Osteocyte (in vitro differentiated cells): ENCODE measurements around the gene VEGFD. TPM values are rescaled to one million over a fixed set of nuclear protein-coding genes. Genes with fewer than 3 reads are reported as not detected.

Experiments
- DNase-seq: peaks from one replicate; pipeline ENCODE4 v3.0.0; 2021; ENCODE audit warnings: mixed read lengths; ENCODE audit not compliant: unreplicated experiment; ENCODE audit errors: extremely low spot score
- H3K27ac Mint-ChIP-seq: one replicate; pipeline ENCODE4 v1.8.0; 2021; ENCODE audit warnings: mild to moderate bottlenecking, mixed read lengths; ENCODE audit not compliant: unreplicated experiment
- H3K27me3 Mint-ChIP-seq: one replicate; pipeline ENCODE4 v1.8.0; 2021; ENCODE audit warnings: mixed read lengths; ENCODE audit not compliant: unreplicated experiment
- H3K36me3 Mint-ChIP-seq: one replicate; pipeline ENCODE4 v1.8.0; 2021; ENCODE audit warnings: mixed read lengths; ENCODE audit not compliant: unreplicated experiment
- H3K4me1 Mint-ChIP-seq: one replicate; pipeline ENCODE4 v1.8.0; 2021; ENCODE audit warnings: mixed read lengths; ENCODE audit not compliant: unreplicated experiment
- H3K4me3 Mint-ChIP-seq: one replicate; pipeline ENCODE4 v1.8.0; 2021; ENCODE audit warnings: mild to moderate bottlenecking, moderate library complexity, mixed read lengths; ENCODE audit not compliant: unreplicated experiment
- H3K9me3 Mint-ChIP-seq: one replicate; pipeline ENCODE4 v1.8.0; 2021; ENCODE audit warnings: mixed read lengths; ENCODE audit not compliant: unreplicated experiment
- total RNA-seq: library from RNA; stranded (reverse); gene quantifications from 2 replicates; pipeline ENCODE4 v1.2.1, GENCODE V29; 2021
- TF ChIP-seq, protein P1 (sequence below): fragments of 200-600 bp; sonication (generic); IDR thresholded peaks from 2 replicates; pipeline ENCODE4 v1.5.0; 2021; ENCODE audit warnings: antibody characterized with exemption, mild to moderate bottlenecking, moderate library complexity

The VEGFD gene
- total RNA-seq, 1 donor from 2014 or later = 0.27 TPM

DNA sequence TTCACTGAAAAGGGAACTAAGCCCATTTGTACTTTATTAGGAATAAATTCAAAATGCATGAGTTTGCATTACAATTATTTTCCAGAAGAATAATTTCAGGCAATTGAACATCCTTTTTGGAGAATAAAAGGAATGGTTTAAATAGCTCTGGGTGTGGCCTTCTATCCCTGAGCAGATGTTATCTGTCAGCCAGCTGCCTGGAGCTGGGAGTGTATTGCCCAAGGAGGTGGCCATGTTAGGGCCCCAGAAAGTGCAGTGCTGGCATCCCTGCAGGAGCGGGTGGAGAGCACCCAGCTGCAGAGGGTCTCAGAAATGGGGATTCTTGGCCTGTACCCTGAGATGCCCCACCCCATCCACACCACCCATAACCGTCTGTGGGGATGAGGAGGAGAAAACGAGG lies 21.6 kb upstream of the VEGFD start:
- H3K4me3 Mint-ChIP-seq = no peak overlapping the region
- no peak overlapping the region for H3K27ac Mint-ChIP-seq
- TF ChIP-seq, protein P1, sequence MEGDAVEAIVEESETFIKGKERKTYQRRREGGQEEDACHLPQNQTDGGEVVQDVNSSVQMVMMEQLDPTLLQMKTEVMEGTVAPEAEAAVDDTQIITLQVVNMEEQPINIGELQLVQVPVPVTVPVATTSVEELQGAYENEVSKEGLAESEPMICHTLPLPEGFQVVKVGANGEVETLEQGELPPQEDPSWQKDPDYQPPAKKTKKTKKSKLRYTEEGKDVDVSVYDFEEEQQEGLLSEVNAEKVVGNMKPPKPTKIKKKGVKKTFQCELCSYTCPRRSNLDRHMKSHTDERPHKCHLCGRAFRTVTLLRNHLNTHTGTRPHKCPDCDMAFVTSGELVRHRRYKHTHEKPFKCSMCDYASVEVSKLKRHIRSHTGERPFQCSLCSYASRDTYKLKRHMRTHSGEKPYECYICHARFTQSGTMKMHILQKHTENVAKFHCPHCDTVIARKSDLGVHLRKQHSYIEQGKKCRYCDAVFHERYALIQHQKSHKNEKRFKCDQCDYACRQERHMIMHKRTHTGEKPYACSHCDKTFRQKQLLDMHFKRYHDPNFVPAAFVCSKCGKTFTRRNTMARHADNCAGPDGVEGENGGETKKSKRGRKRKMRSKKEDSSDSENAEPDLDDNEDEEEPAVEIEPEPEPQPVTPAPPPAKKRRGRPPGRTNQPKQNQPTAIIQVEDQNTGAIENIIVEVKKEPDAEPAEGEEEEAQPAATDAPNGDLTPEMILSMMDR = no peak
- peaks cover 8% of the 10 kb centered on the region for H3K4me1 Mint-ChIP-seq
- no peaks in the 10 kb centered on the region for H3K36me3 Mint-ChIP-seq
- no peak for DNase-seq
- H3K9me3 Mint-ChIP-seq = no peaks in the 10 kb centered on the region
- H3K27me3 Mint-ChIP-seq = no peaks in the 10 kb centered on the region

DNA sequence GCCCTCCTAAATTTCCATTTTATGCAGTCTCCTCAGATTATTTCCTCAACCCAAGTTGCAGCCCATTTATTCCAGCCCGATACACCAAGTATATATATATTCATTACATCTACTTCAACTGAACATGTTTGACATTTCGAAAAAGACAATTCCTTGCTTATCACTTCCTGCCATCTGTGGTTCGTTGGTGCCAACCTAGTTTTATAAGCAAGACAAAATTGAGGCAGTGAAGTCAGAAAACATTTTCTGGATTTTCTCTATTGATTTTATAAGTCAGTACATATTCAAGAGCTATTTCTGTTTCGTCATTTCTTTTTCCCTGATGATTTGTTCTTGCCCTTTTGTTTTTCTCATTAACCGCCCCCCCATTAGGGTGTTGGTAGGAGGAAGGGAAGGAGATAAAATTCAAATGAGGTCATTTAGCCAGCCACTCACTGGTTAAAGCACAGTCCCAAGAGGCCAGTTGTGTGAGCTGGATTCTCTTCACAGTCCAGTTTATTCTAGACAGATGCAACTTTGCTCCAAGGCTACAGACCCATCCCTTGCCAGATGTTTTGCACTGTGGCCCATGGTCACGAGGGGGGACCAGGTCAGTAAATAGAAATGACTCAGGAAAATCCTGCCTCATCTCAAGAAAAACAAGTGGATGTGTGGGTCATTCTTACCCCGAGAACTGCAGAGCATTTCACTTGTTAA lies 20.3 kb upstream of the VEGFD start:
- no peak overlapping the region for H3K27ac Mint-ChIP-seq
- no peak overlapping the region for H3K4me3 Mint-ChIP-seq
- H3K27me3 Mint-ChIP-seq = no peaks in the 10 kb centered on the region
- TF ChIP-seq, protein P1 = no peak
- H3K9me3 Mint-ChIP-seq = no peaks in the 10 kb centered on the region
- no peaks in the 10 kb centered on the region for H3K36me3 Mint-ChIP-seq
- DNase-seq = no peak
- H3K4me1 Mint-ChIP-seq = peaks cover 7% of the 10 kb centered on the region

DNA sequence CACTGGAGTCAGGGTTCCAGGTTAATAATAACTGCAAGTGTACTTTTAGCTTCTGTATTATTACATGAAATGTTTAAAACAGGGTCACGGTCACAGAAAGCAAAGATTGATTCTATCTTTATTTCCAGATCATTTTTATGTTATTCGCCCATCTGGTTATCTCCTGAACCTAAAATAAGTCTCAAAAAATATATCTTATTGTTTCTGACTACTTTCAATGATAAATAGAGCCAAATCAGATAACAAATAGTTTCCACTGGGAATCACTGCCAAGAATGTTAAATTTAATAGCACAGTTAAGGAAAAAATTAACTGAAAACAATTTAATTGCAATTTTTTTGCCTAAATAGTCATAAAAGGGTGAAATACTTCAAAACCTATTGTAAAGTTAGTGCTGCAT lies 17.2 kb upstream of the VEGFD start:
- Mint-ChIP-seq H3K27ac (no peak overlapping the region), H3K9me3 (no peaks in the 10 kb centered on the region), H3K27me3 (no peaks in the 10 kb centered on the region), H3K4me3 (no peak overlapping the region), H3K4me1 (peaks cover 7% of the 10 kb centered on the region), H3K36me3 (peaks cover 1% of the 10 kb centered on the region)
- DNase-seq = no peak
- TF ChIP-seq, protein P1 = no peak

DNA sequence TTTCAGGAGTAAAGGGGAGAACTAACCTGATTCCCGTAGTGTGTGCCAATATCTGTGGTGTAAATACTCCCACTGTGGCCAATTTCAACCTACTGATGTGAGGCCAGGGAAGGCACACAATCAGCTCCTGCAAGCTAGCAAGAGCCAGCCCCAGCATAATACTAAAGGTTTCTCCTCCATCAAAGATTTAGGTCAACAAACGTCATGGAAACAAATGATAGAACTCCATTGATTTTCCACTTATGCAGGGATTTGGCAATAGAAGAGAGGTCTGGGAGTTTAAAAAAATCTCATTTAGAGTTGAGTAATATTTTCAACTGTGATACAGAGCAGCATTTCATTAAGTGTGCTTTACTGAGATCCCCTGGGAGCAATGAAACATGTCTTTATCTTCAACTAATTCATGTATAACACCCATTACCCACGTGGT lies 15.8 kb upstream of the VEGFD start:
- no peaks in the 10 kb centered on the region for H3K9me3 Mint-ChIP-seq
- no peak overlapping the region for H3K4me3 Mint-ChIP-seq
- peaks cover 6% of the 10 kb centered on the region for H3K36me3 Mint-ChIP-seq
- TF ChIP-seq, protein P1 = no peak
- no peaks in the 10 kb centered on the region for H3K27me3 Mint-ChIP-seq
- H3K27ac Mint-ChIP-seq = no peak overlapping the region
- peaks cover 7% of the 10 kb centered on the region for H3K4me1 Mint-ChIP-seq
- no peak for DNase-seq

DNA sequence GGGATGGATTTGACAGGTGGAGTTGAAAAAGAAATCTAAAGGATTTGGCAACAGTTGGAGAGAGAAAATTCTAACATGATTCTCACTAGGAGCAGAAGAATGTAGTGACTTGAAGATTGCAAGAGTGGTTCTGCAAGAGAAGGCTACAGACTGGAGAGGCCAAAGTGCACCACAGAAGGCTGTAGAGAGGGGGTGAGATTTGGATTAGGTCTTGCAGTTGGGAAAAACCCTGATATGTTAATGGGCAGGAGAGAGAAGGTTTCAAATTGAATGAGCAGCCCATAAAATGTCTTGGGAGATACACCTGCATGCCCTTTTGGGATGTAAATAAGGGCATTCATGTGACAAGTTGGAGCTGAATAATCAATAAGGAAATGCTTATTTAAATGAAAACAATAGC lies 14.7 kb upstream of the VEGFD start:
- Mint-ChIP-seq H3K4me1 (peaks cover 7% of the 10 kb centered on the region), H3K9me3 (no peaks in the 10 kb centered on the region), H3K27ac (no peak overlapping the region), H3K36me3 (peaks cover 6% of the 10 kb centered on the region), H3K4me3 (no peak overlapping the region), H3K27me3 (no peaks in the 10 kb centered on the region)
- TF ChIP-seq, protein P1 = no peak
- no peak for DNase-seq
